Activated naive CD4-positive, alpha-beta T cell treated with anti-CD3 and anti-CD28 coated beads, Interleukin-2, amount 10 ng/mL, durations not matched to agents 5 hours and 36 hours (primary cell): ENCODE results near the gene FZD2. TPM values are rescaled to one million over a fixed set of nuclear protein-coding genes. Genes with fewer than 3 reads are reported as not detected.

ENCODE experiments used
- total RNA-seq, 2 experiments: library from RNA; stranded (reverse); gene quantifications; one replicate each; pipeline ENCODE4 v1.2.3, GENCODE V29; 2021

FZD2 gene
- total RNA-seq = not detected

GRCh38 chr17:44556832-44557606 is at the start of gene FZD2:
TSS of gene FZD2 (plus strand) at chr17:44557484. CDS start at chr17:44557689, 205 bp downstream.

Other genes with a start within 250 kb of the FZD2 start
- under 1 TPM; 0.05 to 0.07 TPM for gene RUNDC3A, start 248.9 kb upstream of the FZD2 start, total RNA-seq
- 10 to 100 TPM; 94.2 to 95.0 TPM for gene SLC25A39, start 232.7 kb upstream of the FZD2 start, total RNA-seq
- gene GRN, start 212.2 kb upstream of the FZD2 start, total RNA-seq = 10 to 100 TPM; 72.4 to 73.4 TPM
- gene FAM171A2, start 193.6 kb upstream of the FZD2 start, total RNA-seq = under 1 TPM; 0.15 to 0.19 TPM
- under 1 TPM; 0.40 to 0.65 TPM for gene ITGA2B, start 167.8 kb upstream of the FZD2 start, total RNA-seq
- 10 to 100 TPM; 41.7 to 47.5 TPM for gene GPATCH8, start 54.1 kb upstream of the FZD2 start, total RNA-seq
- gene MEIOC, start 99.0 kb downstream of the FZD2 start, total RNA-seq = under 1 TPM; 0.08 to 0.36 TPM
- gene CCDC43, start 132.3 kb downstream of the FZD2 start, total RNA-seq = 10 to 100 TPM; 22.3 to 23.2 TPM
- 10 to 100 TPM; 18.3 to 20.5 TPM for gene DBF4B, start 151.2 kb downstream of the FZD2 start, total RNA-seq
- under 1 TPM; 0.33 to 0.46 TPM for gene ADAM11, start 201.5 kb downstream of the FZD2 start, total RNA-seq